HepG2 (cell line): Measurements from ENCODE around the gene CCNJL. TPM values are rescaled to one million over a fixed set of nuclear protein-coding genes. Genes with fewer than 3 reads are reported as not detected.

Experiments used
- ATAC-seq: fragments of 200-7000 bp; cut with Tn5 transposase; 3 replicates; pipeline ENCODE4 v1.9.1; 2020; ENCODE audit warnings: mild to moderate bottlenecking, moderate library complexity
- BruUV-seq: library from RNA; stranded (reverse); fragments of 400-500 nt; replicated peaks from 2 replicates; lab custom pipeline; 2021; lab: Mats Ljungman, UMichigan
- CTCF ChIA-PET: fragments of 300-600 bp; formaldehyde crosslinking; extraction: SDS; loops from one replicate; lab custom pipeline; 2021; ENCODE audit warnings: low total read pairs, inconsistent platforms, low intra/inter-chr PET ratio; lab: Yijun Ruan, JAX
- POLR2A ChIA-PET: fragments of 350-600 bp; sonication (Branson Sonifier 250); formaldehyde crosslinking; loops from one replicate; lab custom pipeline; 2020; ENCODE audit warnings: antibody characterized with exemption, inconsistent platforms; lab: Yijun Ruan, JAX
- DNase-seq: peaks from one replicate; pipeline ENCODE4 v3.0.0-alpha.2; 2015; ENCODE audit warnings: low spot score
- FAIRE-seq: peaks from 3 replicates; lab custom pipeline; 2011; peaks lifted over from hg19 to GRCh38; lab: Jason Lieb, UNC
- H2AFZ ChIP-seq: one replicate; pipeline ENCODE4 v1.6.1; 2011; ENCODE audit warnings: low read length, inconsistent platforms
- H3K27ac ChIP-seq: fragments of 300-600 bp; 3 replicates; pipeline ENCODE4 v1.8.0; 2011; ENCODE audit warnings: mixed run types, mild to moderate bottlenecking, mixed read lengths, low read length, inconsistent platforms; ENCODE audit not compliant: insufficient read depth; ENCODE audit errors: extremely low read length
- H3K27me3 ChIP-seq, 2 experiments: fragments of 200-600 bp in 1 of 2; 2 replicates in 1 of 2; 3 replicates in 1 of 2; pipeline versions ENCODE4 v1.6.0 to v1.8.0; 2011; ENCODE audit warnings: low read length in 2 of 2, mild to moderate bottlenecking in 2 of 2, moderate library complexity in 2 of 2, inconsistent platforms in 1 of 2; ENCODE audit not compliant: insufficient read depth in 2 of 2, control insufficient read depth in 1 of 2
- H3K36me3 ChIP-seq, 2 experiments: fragments of 200-600 bp in 1 of 2; replicated peaks in 1 of 2; 2 replicates in 1 of 2; 3 replicates in 1 of 2; pipeline versions ENCODE4 v1.5.1 to v1.8.0; 2011; ENCODE audit warnings: low read length in 2 of 2, inconsistent platforms in 1 of 2; ENCODE audit not compliant: insufficient read depth in 2 of 2, control insufficient read depth in 1 of 2
- H3K4me1 ChIP-seq: 2 replicates; pipeline ENCODE4 v1.5.1; 2012; ENCODE audit warnings: low read length, inconsistent platforms; ENCODE audit not compliant: insufficient read depth
- H3K4me2 ChIP-seq: 2 replicates; pipeline ENCODE4 v1.6.0; 2011; ENCODE audit warnings: low read depth, low read length, inconsistent platforms
- H3K4me3 ChIP-seq, 3 experiments: fragments of 200-600 bp in 1 of 3; sonication (generic), shearing (Covaris generic) in 1 of 3; replicated peaks in 1 of 3; 2 replicates each; pipeline ENCODE4 v1.5.1; 2011 to 2016; ENCODE audit warnings: low read length in 3 of 3, inconsistent platforms in 2 of 3, low read depth in 2 of 3, mild to moderate bottlenecking in 2 of 3, control low read depth in 1 of 3, mixed read lengths in 1 of 3; ENCODE audit not compliant: insufficient read depth in 1 of 3
- H3K79me2 ChIP-seq: one replicate; pipeline ENCODE4 v1.6.1; 2011; ENCODE audit warnings: low read length, inconsistent platforms; ENCODE audit not compliant: insufficient read depth
- H3K9ac ChIP-seq: 2 replicates; pipeline ENCODE4 v1.6.0; 2011; ENCODE audit warnings: mild to moderate bottlenecking, low read depth, low read length, inconsistent platforms; ENCODE audit not compliant: insufficient read depth
- H3K9me3 ChIP-seq: 2 replicates; pipeline ENCODE4 v1.5.1; 2012; ENCODE audit warnings: mild to moderate bottlenecking, low read length
- H4K20me1 ChIP-seq: 2 replicates; pipeline ENCODE4 v1.6.0; 2011; ENCODE audit warnings: inconsistent platforms, mild to moderate bottlenecking, low read length, moderate library complexity; ENCODE audit not compliant: insufficient read depth
- BCLAF1 ChIP-seq: fragments of 450-650 bp; IDR thresholded peaks from 2 replicates; pipeline ENCODE4 v1.6.1; 2017; ENCODE audit warnings: mild to moderate bottlenecking
- CBX2 ChIP-seq, 2 experiments: fragments of 200-600 bp in 1 of 2; sonication (generic); formaldehyde crosslinking in 1 of 2; IDR thresholded peaks; 2 replicates each; pipeline versions ENCODE4 v1.7.0 to v1.8.1; 2018 to 2022; ENCODE audit warnings: low read depth in 2 of 2, low read length in 1 of 2, mild to moderate bottlenecking in 1 of 2, missing genetic modification reagents in 1 of 2
- CENPT ChIP-seq: sonication (generic); formaldehyde crosslinking; IDR thresholded peaks from 2 replicates; pipeline ENCODE4 v1.8.0; 2022; ENCODE audit warnings: low read depth, mild to moderate bottlenecking, moderate library complexity, missing genetic modification reagents
- PHF5A ChIP-seq: IDR thresholded peaks from one replicate; pipeline ENCODE4 v1.6.1; 2018; ENCODE audit warnings: low read depth, missing genetic modification reagents; ENCODE audit not compliant: unreplicated experiment
- SRF ChIP-seq: IDR thresholded peaks from 2 replicates; pipeline ENCODE4 v1.6.1; 2011; ENCODE audit warnings: mild to moderate bottlenecking, low read depth, low read length, moderate library complexity
- STAG1 ChIP-seq: sonication (generic); formaldehyde crosslinking; IDR thresholded peaks from 2 replicates; pipeline ENCODE4 v1.4.0; 2020; ENCODE audit warnings: missing genetic modification reagents
- TBX3 ChIP-seq: fragments of 450-650 bp; IDR thresholded peaks from 2 replicates; pipeline ENCODE4 v1.6.1; 2017; ENCODE audit warnings: antibody characterized with exemption, mild to moderate bottlenecking, inconsistent platforms, borderline replicate concordance
- TMF1 ChIP-seq: sonication (generic); formaldehyde crosslinking; IDR thresholded peaks from 2 replicates; pipeline ENCODE4 v1.8.1; 2022; ENCODE audit warnings: low read depth, missing genetic modification reagents
- U2AF2 ChIP-seq: fragments of 200-400 bp; formaldehyde crosslinking; IDR thresholded peaks from 2 replicates; pipeline ENCODE4 v1.6.1; 2017; ENCODE audit warnings: low read depth, mild to moderate bottlenecking, low read length
- ZFYVE20 ChIP-seq: sonication (generic); formaldehyde crosslinking; IDR thresholded peaks from 2 replicates; pipeline ENCODE4 v1.8.0; 2023; ENCODE audit warnings: low read depth, mild to moderate bottlenecking, moderate library complexity, missing genetic modification reagents, borderline replicate concordance
- ZMYM3 ChIP-seq: sonication (generic); formaldehyde crosslinking; IDR thresholded peaks from 2 replicates; pipeline ENCODE4 v1.5.1; 2020; ENCODE audit warnings: mild to moderate bottlenecking, missing genetic modification reagents
- ZNF224 ChIP-seq: sonication (generic); formaldehyde crosslinking; IDR thresholded peaks from 2 replicates; pipeline ENCODE4 v1.5.0; 2020; ENCODE audit warnings: mild to moderate bottlenecking, missing genetic modification reagents
- ZNF256 ChIP-seq: sonication (generic); formaldehyde crosslinking; conservative IDR thresholded peaks from 2 replicates; pipeline ENCODE4 v1.4.0; 2020; ENCODE audit warnings: missing genetic modification reagents
- ZNF446 ChIP-seq: sonication (generic); formaldehyde crosslinking; IDR thresholded peaks from 2 replicates; pipeline ENCODE4 v1.5.0; 2020; ENCODE audit warnings: mild to moderate bottlenecking, missing genetic modification reagents
- ZNF703 ChIP-seq: sonication (generic); formaldehyde crosslinking; IDR thresholded peaks from 2 replicates; pipeline ENCODE4 v1.5.1; 2020; ENCODE audit warnings: missing genetic modification reagents, mild to moderate bottlenecking, moderate library complexity, borderline replicate concordance
- ZNF772 ChIP-seq: sonication (generic); formaldehyde crosslinking; IDR thresholded peaks from 2 replicates; pipeline ENCODE4 v1.5.0; 2020; ENCODE audit warnings: mild to moderate bottlenecking, missing genetic modification reagents
- WGBS: methylation state at CpG from one replicate; pipeline ENCODE4 v1.1.6; 2017; ENCODE audit warnings: low lambda C conversion rate; 5-methylcytosine and 5-hydroxymethylcytosine counted together
- in situ Hi-C: cut with HindIII; loops from 2 replicates; pipeline ENCODE4 v1.10.0; 2017; ENCODE audit warnings: low pct_unique_long_range_greater_than_20kb; ENCODE audit not compliant: extremely low pct_ligation_motif_present
- intact Hi-C: fragments of 100-400 bp; cut with micrococcal nuclease; formaldehyde crosslinking; loops from one replicate; pipeline ENCODE4 v1.10.0; 2022; ENCODE audit not compliant: unreplicated experiment
- polyA plus RNA-seq, 8 experiments: library from polyadenylated mRNA; depleted of rRNA in 3 of 8; stranded (reverse) in 7 of 8; unstranded in 1 of 8; fragments of >200 nt; fragmentation: Illumina TruSeq in 4 of 8; extraction: Trizol in 4 of 8; gene quantifications; 2 replicates each; pipeline versions ENCODE4 v1.2.1 to v1.2.3, GENCODE V29; 2011 to 2016; ENCODE audit warnings: low read depth in 4 of 8, missing spikeins in 1 of 8, mixed read lengths in 1 of 8; ENCODE audit not compliant: insufficient read depth in 1 of 8
- total RNA-seq, 5 experiments: library from RNA; depleted of rRNA; stranded (reverse); fragments of >200 nt; fragmentation: Illumina TruSeq; extraction: Trizol; gene quantifications; 2 replicates each; pipeline ENCODE4 v1.2.3, GENCODE V29; 2016; ENCODE audit warnings: low read depth in 1 of 5

Gene CCNJL
- total and polyA plus RNA-seq, 2 of the 13 experiments (the other 11 are each of a cell fraction or from before 2014, with no cell fraction given), result 1.6 to 4.4 TPM

- Histone ChIP-seq H3K36me3 (no peaks in the 10 kb centered on the region), H3K9me3 (no peaks in the 10 kb centered on the region), H3K27me3 (no peaks in the 10 kb centered on the region; a peak in 1 of 5 replicates), H3K9ac (no peak overlapping the region), H2AFZ (no peak overlapping the region), H3K27ac (no peak overlapping the region), H4K20me1 (no peaks in the 10 kb centered on the region), H3K4me3 (no peak overlapping the region), H3K4me1 (no peaks in the 10 kb centered on the region), H3K4me2 (no peak overlapping the region)
- POLR2A ChIA-PET, result no interaction called here
- intact Hi-C loops (no loop called here), in situ Hi-C loops (no loop called here)
- FAIRE-seq (no peak), ATAC-seq (no peak)
- no TSS peak for BruUV-seq
- 68% methylated on average over 2 of the region's 2 CpGs for WGBS
- TF ChIP-seq ZNF446 (CRISPR knock-in tag) (no peak), TMF1 (CRISPR knock-in tag) (no peak), ZNF703 (CRISPR knock-in tag) (no peak), CENPT (CRISPR knock-in tag) (no peak), ZMYM3 (CRISPR knock-in tag) (no peak), TBX3 (no peak), STAG1 (CRISPR knock-in tag) (no peak), CBX2 (IDR thresholded peaks at IDR 0.05; ENCODE audit: low read depth, low read length) (no peak), CBX2 (CRISPR knock-in tag; IDR thresholded peaks at IDR 0.05; ENCODE audit: low read depth) (no peak), ZFYVE20 (no peak), U2AF2 (no peak), ZNF772 (CRISPR knock-in tag) (no peak), SRF (no peak), ZNF224 (no peak), BCLAF1 (no peak), PHF5A (no peak), ZNF256 (CRISPR knock-in tag) (no peak)
- TF ChIP-seq, all 625 proteins: peak for 0
- H3K79me2 ChIP-seq, result no peaks in the 10 kb centered on the region
- DNase-seq, result no peak
- CTCF ChIA-PET, result no interaction called here
Measured at GRCh38 chr5:160209917-160210316, 102.4 kb downstream of the CCNJL start.
